Mucosa of gallbladder (tissue), 1 donor: ENCODE measurements around the gene ITSN1. TPM values are rescaled to one million over a fixed set of nuclear protein-coding genes. Genes with fewer than 3 reads are reported as not detected.
A peak's percentile ranks its signal among the peaks of the same experiment; 100 is the strongest.

Source experiments
- DNase-seq: peaks from one replicate; pipeline ENCODE4 v3.0.0-alpha.2; 2020; ENCODE audit warnings: low spot score
- total RNA-seq: library from RNA; stranded (reverse); gene quantifications from one replicate; pipeline ENCODE4 v1.2.1, GENCODE V29; 2021
- donor health status: DM: no; HTN: no; CAD: no.

The ITSN1 gene
- total RNA-seq, 1 donor from 2014 or later, result 48.0 TPM

DNA sequence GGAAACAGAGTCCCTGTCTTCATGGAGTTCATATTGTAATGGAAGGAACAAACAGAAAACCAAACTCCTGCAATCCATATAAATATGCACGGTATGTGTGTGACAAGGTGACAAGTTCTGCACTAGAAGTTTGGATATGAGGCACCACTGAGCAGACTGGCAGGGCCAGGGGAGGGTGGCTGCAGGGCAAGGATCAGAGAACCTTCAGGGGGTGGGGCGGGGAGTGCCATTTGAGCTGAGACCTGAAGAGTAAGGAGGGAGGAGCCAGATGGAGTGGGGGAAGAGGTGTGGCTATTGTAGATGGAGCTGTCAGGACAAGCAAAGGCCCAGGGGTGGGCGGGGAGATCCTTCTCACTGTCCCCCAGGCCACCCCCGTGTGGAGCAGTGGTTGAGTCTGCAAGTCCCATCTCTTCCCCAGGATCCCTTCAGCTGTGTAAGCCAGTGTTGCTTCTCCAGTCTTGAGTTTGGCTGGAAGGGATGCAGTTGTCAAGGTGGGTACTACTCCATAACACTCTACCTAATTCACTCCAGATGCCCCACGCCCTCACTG lies 196.9 kb downstream of the ITSN1 start:
- DNase-seq, result no peak

DNA sequence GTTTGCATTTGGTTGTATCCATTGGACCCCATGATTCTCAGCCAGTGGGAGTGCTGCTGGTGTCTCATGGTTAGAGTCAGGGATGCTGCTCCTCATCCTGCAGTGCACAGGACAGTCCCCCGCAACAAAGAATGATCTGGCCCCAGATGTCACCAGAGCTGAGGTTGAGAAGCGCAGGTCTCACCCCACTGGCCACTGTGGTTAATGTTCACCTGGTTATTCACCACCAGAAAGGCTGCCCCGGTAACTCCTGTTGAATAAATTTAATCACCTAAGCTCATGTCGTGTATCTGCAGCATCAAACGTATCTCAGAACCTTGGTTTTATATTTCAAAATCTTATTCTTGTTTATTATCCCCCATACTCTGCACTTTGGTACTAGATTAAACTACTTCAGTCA lies 197.5 kb downstream of the ITSN1 start:
- DNase-seq, result no peak

DNA sequence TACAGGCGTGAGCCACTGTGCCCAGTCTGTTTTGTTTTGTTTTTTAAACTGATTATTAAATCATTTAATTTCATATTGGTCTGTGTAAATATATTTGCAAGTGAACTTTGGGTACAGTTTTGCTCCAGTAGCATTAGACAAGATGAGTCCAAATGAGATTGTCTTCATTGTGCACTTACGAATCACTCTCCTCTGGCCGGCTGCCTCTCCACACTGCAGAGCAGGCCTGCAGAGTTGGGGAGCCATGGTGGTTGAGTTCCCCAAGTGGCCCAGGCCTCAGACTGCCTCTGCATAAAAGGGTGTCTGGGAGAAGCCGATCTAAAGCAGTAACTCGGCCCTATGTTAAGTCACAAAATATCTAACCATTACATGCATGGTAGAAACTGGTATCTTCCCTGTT lies 198.5 kb downstream of the ITSN1 start:
- no peak for DNase-seq

DNA sequence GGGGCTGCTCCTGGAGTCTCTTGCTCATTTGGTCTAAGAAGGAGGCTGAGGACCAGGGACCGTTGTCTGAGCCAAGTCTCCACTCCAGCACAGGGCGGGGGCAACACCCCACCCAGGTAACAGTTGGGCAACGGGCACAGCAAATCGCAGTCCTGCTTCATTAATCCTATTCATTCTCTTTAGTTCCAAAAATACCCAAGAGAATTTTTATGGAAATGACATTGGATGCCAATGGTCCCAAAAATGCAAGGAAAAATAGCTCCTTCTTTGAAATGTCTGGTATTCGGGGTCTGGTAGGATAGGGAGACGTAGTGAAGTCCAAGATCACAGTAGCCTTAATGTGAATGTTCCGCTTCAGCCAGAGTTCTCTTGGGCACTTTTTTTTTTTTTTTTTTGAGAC lies 199.3 kb downstream of the ITSN1 start:
- no peak for DNase-seq

DNA sequence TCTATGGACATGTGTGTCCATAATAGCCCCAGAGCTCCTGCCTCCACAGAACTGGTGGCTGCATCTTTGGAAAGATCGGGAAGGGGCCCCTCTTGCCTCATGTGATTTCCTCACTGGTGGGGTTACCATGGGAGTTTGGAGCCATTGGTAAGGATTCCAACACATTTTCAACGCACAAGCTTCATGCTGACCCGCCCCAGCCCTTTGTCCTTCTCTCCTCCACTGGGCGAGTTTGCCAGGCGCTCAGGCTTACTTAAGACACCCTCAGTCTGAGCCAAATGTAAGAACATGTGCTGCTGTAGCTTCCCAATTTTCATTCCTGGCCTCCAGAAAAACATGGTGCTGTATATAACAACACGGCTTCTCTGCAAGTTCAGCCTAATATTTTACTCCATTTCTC lies 200.9 kb downstream of the ITSN1 start:
- no peak for DNase-seq

DNA sequence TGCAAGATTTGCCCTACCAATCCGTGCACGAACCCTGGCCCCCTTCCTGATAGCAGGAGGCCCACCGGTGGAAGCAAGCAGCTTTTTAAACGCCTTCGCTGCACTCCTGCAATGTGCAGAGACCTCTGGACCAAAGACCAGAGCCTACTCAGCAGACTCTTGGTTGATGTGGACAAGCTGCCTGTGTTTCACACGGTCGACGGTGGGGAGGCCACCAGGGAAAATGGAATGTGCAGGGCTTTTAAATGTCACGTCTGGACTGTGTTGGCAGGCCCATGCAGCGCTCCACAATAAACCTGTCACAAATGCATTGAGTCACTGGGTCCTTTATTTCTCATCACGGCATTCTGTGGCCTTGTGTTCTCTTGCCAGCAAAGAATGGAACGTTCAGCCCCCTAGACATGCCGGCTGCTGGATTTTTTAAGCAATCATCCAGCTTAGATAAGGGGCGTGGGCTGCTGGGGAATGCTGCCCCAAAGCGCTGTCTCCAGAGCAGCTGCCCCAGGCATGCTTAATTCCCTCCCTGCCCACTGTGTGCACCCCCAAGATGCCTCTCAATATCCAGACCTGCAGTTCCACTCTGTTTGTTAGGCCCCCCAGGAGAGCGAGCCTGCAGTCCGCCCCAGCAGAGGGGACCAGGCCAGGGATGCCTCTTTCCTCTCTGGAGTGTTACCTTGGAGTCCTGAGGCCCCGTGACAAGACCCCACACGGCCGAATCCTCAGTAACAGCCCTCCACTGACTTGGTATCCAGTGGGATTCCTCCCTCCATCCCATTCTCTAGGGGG lies 202.0 kb downstream of the ITSN1 start:
- peak; percentile 33 for DNase-seq

DNA sequence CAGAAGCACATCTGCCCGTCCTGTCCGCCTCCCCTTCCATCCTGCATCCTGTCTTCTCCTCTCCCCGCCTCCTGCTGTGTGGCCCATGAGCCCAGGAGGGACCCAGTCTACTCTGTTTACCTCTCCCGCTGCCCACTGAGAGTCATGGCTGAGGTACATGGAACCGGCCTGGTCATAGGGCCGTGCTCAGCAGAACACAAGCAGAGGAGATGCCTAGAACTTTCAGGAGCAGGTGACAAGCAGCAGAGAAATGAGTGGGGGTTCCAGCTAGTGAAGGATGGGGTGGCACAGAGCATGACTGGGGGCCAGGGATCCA lies 202.5 kb downstream of the ITSN1 start:
- no peak for DNase-seq

DNA sequence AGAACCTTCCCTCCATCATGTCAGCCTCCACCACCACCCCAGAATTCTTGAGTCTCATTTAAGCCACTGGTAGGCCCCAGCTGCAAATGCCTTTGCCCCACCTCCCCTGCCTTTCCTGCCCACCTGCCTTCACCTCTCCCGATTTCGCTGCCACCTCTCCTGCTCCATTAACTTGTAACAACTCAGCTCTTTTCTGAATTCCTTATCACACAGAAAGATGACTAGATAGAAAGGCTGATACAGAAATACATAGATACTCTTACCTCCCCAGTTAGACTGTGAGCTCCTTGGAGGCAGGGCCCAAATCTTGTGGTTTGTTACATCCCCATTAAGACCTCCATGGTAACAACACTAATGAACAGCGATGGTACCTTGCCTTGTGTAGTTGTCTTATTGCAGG lies 203.8 kb downstream of the ITSN1 start:
- DNase-seq, result no peak

DNA sequence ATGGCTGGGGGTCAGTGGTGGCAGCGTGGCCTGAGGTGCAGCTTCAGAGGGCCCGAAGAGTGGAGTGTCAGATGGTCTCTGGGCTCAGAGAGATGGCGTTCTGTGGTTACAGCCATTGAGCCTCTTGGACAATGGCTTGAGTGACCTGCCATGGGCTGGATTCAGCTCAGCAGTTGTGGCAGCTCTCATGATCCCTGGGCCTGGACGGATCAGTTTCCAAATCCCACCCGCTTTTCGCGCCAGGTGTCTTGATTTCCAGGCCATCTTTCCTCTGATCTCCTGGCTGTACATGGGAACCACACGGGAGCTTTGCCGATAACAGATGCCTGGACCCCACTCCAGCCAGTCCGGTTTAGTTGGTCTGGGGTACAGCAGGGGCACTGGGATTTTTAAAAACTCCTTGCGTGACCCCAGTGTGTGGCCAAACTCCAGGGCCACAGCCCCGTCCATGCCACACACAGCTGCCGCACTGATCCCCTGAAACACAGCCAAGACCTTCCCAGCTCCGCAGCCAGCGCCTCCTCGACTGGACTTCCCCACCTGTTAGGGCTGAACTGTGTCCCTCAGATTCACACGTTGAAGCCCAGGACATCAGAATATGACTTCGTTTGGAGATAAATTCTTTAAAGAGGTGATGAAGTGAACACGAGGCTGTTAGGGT lies 205.4 kb downstream of the ITSN1 start:
- DNase-seq, result no peak

DNA sequence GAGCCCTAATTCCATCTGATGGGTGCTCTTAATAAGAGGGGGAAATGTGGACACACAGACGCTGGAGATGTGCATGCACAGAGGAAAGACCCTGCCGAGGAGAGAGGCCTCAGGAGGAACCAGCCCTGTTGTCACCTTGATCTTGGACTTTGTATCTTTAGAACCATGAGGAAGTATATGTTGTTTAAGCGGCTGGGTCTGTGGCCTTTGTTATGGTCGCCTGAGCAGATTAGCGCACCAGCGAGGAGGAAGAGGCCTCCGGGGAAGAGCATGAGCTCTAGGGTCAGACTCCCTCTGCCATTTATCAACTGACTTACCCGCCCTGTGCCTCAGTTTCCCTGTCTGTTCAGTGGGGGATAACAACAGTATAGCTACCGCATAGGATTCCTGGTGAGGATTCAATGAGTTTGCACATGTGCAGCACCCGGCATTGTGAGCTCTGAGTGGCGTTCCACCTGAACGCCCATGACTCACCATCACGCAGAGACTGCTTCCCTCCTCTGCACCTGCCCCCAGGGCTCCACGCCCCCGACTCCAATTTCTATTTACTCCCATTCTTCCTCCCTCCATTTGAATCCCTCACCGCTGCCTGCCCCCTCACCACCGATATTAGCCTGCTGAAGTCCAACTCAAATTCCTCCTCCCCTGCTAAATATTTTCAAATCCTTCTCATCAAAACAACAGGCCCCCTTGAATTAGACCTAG lies 206.1 kb downstream of the ITSN1 start:
- DNase-seq, result no peak

DNA sequence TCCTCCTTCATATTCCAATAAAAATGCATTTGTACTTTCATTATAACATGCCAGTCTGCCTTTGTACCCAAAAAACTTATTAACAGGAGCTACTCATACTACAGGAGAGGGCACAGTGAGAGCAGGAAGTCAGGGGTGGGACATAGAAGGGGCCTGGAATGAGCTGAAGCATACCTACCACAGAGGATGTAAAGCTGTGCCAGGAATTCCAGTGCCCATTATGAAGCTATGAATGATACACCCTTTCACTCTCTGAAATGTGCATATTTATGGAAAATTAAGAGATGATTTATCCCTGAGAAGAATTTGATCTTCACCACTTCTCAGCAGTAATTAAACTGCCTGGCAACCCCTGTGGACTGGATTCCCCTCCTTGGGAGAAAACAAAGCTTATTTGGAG lies 207.5 kb downstream of the ITSN1 start:
- no peak for DNase-seq

DNA sequence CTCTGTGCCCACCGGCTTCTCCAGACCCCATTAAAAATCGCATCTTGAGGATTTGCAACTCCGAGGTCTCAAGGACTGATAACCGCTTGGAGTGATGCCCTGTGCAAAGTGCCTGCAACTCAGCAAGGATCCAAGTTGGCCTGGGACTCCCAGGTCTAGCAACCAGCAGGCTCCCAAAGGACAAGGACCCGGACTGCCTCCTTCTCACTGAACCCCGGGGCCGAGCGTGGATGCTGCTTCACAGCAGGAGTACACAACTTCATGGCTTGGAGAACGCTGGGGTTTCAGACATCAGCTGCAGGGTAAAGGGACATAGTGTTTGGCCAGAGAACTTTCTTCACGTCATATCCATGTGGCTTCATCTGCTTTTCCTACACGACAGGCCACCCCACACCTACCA lies 208.1 kb downstream of the ITSN1 start:
- no peak for DNase-seq

DNA sequence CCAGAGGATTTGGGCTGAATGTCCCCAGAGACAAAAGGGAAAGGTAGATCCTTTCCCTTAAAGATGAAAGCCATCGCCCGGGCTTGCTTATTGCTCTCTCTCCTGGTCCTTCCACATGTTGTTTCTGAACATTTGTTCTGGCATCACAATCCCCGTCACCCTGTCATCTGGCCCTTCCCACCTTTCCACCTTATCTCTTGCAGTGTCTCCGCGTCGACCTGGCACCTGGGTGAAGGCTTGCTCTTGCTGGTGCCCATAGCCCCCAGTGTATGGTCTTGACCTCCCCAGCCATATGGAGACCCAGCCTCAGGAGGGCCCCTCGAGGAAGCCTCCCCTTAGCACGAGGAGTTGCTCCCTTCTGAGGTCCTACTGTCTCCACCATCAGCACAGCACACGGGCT lies 208.7 kb downstream of the ITSN1 start:
- DNase-seq, result no peak

DNA sequence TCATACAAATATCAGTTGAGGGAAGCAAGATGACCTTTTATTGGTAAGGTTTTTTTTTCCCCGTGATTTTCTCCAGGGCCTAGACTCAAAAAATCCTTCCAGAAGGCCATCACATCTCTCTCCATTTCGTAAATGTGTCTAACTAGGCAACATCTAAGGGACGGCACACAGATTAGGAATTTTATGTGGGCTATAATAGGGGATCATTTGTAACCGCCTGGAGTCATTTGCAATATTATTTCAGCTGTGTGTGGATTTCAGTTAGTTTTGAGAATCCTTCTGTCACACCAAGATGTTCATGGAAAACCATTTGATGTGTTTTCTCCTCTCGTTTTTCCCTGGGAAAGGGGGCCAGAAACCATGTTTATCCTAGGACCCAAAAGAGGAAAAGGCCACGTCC lies 210.2 kb downstream of the ITSN1 start:
- no peak for DNase-seq

DNA sequence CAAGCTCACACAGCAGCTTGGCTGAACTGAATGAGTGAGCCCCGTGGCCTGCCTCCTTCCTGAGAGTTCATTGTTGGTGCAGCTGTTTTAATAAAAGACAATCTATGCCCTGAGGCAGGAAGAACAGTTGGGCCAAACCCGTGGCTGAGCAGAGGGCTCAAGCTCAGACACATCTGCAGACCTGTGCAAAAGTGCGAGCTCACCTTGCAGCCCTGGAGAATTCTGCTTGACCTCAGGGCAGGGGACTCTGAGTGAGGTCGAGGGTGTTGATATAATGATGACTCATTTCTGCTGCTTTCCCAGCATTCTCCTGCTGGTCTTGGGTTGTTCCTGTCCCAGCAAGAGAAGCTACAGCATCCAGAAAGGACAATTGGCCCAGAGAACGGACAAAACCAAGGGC lies 212.3 kb downstream of the ITSN1 start:
- DNase-seq, result no peak

DNA sequence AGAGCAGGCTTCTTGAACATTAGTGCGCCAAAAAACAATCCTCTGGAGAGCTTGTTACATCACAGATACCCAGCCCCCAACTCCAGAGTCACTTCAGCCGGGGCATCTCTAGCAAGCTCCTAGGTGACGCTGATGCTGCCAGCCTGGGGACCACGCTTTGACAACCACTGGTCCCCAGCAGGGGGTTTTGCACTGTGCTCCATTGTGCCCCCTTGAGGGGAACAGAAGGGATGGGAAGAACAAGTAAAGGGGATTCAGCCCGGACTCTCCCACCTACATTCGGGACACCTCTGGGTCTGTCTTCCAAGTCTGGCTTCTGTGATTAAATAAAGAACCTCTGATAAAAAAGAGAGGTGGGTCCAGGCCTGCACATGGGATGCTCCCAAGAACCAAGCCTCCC lies 212.9 kb downstream of the ITSN1 start:
- no peak for DNase-seq

DNA sequence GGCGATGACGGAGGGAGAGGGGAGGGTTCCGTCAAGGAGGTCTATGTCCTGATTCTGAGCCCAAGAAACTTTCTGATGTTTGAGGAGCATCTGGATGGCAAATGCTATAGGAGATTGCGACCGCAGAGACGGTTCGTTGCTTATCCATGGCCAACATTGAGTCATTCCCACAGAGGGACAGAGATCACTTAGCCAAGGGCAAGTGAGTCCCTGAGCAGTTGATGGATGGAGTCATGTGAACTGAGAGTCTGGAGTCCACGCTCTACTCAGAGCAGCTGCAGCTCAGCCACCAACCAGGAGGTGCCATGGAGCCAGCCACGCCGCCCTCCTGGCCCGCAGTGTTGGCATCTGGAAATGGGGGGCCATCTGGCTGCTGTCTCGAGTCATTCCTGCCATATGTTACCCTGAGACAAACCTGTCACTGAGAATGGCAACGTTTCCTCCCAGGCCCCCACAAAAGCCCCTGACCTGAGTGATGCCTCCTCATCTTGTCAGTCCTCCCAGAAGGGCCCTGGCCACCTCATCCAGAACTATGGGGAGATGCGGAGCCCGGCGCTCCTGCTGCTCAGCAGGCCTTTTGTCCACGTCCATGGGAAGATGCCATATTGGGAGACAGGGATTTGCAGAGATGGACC lies 214.7 kb downstream of the ITSN1 start:
- DNase-seq, result no peak

DNA sequence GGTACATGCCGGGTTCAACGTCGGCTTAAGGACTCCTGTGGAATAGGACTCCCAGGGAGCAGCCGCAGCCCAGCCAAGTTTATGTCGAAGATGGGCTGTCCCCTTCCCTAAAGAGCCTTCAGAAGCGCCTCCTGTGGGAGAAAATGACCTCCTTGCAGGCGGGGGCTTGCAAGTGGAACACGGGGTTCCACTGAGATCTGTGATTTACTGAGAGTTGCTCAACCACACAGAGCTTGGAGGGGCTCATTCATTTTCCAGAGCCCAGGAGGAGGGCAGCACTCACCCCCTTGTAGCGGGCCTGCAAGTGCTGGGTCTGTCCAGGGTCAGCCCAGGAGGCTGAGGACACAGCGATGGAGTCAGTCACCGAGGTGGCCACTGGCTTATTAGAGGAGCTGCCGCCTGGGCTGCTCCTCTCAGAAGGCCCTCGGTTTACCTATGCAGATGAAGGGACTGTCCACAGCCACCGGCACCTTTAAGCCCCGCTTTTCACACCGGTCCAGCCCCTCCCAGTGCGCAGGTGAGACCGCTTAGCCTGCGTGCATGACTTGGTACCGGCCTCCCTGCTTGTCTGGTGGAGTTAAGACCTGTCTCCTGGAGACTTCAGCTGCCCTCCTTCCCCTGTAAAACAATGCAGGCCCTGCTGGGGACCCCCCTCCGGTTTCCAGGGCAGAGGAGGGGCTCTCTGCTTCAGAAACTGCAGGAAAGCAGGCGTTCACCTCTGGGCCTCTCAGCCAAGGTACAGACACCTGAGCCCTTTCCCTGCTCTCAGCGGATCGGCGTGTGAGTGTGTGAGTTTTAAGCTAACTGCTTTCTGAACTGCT lies 215.8 kb downstream of the ITSN1 start:
- no peak for DNase-seq

DNA sequence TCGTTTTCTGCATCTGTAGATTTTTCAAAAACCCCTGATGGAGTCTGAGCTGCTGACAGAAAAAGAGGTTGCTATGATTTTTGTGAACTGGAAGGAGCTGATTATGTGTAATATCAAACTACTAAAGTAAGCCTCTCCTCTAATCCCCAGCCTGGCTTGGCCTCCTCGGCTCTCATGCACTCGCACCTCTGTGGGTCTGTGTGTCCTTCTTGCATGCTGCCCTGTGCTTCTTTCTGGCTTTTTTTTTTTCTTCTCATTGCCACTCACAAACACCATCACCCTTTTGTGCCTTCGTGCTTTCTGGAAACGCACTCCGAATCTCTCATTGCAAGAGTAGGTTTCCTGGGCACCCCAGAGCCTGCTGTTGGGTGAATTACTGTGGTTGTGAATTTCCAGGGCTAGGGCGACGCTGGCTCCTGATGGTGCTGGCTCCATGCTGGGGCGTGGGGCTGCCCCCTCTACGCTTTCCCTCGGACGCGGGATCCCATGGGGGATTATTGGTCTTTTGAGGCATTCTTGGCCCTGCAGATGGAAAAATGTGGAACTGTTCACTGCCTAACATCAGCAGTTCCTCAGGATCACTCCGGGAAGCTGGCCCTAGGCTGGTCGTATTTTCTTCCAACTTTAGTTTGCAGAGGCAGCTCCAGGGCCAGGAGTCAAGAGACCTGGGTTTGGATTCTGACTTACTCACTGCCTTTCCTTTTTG lies 216.5 kb downstream of the ITSN1 start:
- no peak for DNase-seq

DNA sequence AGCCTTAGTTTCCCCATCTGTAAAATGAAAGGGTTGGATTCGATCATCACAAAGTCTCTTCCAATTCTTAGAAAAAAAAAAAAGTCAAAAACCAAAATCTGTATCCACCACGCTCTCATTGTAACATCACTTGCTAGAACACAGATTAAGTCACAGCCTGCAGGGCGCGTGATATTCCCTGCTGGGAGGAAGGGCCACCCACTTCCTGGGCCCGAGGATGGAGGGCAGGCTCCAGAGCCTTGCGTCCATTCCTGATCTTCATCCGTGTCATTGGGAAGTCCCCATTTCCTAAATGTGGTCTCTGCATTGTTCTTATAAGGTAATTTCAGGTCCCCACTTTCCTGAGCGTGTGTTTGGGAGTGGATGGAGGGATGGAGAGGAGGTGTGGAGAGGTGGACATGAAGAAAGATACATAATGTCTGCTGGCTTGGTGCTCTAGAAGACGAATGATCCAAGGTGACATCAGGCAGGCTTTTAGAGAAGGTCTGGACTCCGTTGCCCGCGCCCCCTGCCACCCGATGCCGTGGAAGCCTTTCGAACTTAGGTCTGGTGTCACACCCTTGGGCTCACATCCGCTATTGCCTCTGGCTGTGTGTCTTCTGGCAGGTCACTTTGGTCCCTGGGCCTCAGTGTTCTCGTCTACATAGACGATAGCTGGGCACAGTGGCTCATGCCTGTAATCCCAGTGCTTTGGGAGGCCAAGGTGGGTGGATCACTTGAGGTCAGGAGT lies 217.2 kb downstream of the ITSN1 start:
- DNase-seq, result no peak
